ENCODE data around the gene RHCG. TPM values are rescaled to one million over a fixed set of nuclear protein-coding genes. Genes with fewer than 3 reads are reported as not detected.

Gene RHCG
- total RNA-seq, 1 experiment from 2014 or later = 0.28 TPM

DNA sequence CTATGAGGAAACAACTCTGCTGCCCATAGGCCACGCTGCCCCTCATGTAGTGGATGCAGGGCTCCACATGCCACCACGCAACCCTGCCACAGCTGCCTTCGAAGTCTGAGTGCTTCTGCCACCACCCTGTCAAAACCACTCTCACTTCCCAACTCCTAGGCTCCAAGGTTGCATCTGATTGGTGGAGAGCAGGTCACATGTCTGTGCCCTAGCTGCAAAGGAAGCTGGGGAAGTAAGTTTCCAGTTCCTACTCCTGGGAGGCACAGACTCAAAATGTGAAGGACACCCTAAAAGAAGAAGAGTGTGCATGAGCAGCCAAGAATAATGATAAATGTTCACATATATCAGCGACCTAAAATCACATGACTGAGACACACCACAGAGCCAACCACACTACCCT lies 47.0 kb upstream of the RHCG start:
- DNase-seq = no peak
- Histone ChIP-seq H3T11ph (ENCODE audit: low read length) (no peak overlapping the region), H3K23me2 (ENCODE audit: insufficient read length, low read depth, low read length, poor library complexity, severe bottlenecking) (no peaks in the 10 kb centered on the region), H4K5ac (ENCODE audit: insufficient read length, low read depth, low read length) (no peak overlapping the region), H2BK15ac (ENCODE audit: low read depth, low read length) (no peak overlapping the region), H3K27ac (ENCODE audit: insufficient read length, low read depth, low read length) (no peak overlapping the region), H3K9ac (ENCODE audit: extremely low read depth, insufficient read length, low read length) (no peak overlapping the region), H2BK5ac (ENCODE audit: insufficient read length, low read length) (no peak overlapping the region), H4K8ac (replicated peaks; ENCODE audit: insufficient read length, low read depth, low read length) (no peak overlapping the region), H3K18ac (ENCODE audit: insufficient read length, low read depth, low read length) (no peak overlapping the region), H3K23ac (ENCODE audit: insufficient read length, low read depth, low read length) (no peak overlapping the region), H3K56ac (ENCODE audit: insufficient read length, low read depth, low read length) (no peak overlapping the region), H2BK12ac (ENCODE audit: insufficient read length, low read depth, low read length) (no peak overlapping the region), H2AK5ac (ENCODE audit: insufficient read length, low read length) (no peak overlapping the region), H2BK120ac (ENCODE audit: low read depth, low read length, poor library complexity, severe bottlenecking) (no peak overlapping the region), H3K4ac (ENCODE audit: low read depth, low read length) (no peak overlapping the region), H3K9me3 (ENCODE audit: control insufficient read depth, low read depth, low read length) (no peaks in the 10 kb centered on the region), H3K4me2 (ENCODE audit: insufficient read depth, insufficient read length, low read length) (no peak overlapping the region), H3K27me3 (ENCODE audit: insufficient read depth, low read length) (no peaks in the 10 kb centered on the region), H2AFZ (ENCODE audit: low read length) (no peak overlapping the region), H2BK20ac (ENCODE audit: low read depth, low read length, poor library complexity, severe bottlenecking) (no peak overlapping the region), H3K79me2 (ENCODE audit: insufficient read depth, low read length) (no peaks in the 10 kb centered on the region), H3K14ac (ENCODE audit: insufficient read depth, low read length) (no peak overlapping the region), H3K4me1 (ENCODE audit: insufficient read depth, low read length) (no peaks in the 10 kb centered on the region), H3K79me1 (ENCODE audit: insufficient read depth, low read depth, low read length, poor library complexity, severe bottlenecking) (no peaks in the 10 kb centered on the region), H4K20me1 (ENCODE audit: control insufficient read depth, insufficient read depth, insufficient read length) (no peaks in the 10 kb centered on the region), H4K91ac (ENCODE audit: insufficient read length, low read depth, low read length) (no peak overlapping the region)
- 0 out of 7 replicates have a peak, but pooled peaks cover 0 to 2% (median 0%) of the 10 kb centered on the region in 3 experiments for H3K36me3 Mint-ChIP-seq (ENCODE audit: insufficient read depth in 1 of 3, low read depth in 3 of 3)
- H3K27me3 Mint-ChIP-seq (ENCODE audit: low read depth) = peaks cover 25% of the 10 kb centered on the region
- TF ChIP-seq, protein P1, sequence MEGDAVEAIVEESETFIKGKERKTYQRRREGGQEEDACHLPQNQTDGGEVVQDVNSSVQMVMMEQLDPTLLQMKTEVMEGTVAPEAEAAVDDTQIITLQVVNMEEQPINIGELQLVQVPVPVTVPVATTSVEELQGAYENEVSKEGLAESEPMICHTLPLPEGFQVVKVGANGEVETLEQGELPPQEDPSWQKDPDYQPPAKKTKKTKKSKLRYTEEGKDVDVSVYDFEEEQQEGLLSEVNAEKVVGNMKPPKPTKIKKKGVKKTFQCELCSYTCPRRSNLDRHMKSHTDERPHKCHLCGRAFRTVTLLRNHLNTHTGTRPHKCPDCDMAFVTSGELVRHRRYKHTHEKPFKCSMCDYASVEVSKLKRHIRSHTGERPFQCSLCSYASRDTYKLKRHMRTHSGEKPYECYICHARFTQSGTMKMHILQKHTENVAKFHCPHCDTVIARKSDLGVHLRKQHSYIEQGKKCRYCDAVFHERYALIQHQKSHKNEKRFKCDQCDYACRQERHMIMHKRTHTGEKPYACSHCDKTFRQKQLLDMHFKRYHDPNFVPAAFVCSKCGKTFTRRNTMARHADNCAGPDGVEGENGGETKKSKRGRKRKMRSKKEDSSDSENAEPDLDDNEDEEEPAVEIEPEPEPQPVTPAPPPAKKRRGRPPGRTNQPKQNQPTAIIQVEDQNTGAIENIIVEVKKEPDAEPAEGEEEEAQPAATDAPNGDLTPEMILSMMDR (conservative IDR thresholded peaks at IDR 0.05) = no peak
- no peaks in the 10 kb centered on the region for H3K4me1 Mint-ChIP-seq
- no peak overlapping the region for H3K4me3 Mint-ChIP-seq
- WGBS (ENCODE audit: extremely low coverage, insufficient read length, low lambda C conversion rate) = no CpG with 5 or more reads among the region's 4 CpGs
- peaks cover under 1 to 3% of the 10 kb centered on the region in 2 experiments; a peak in 3 of 5 replicates for H3K9me3 Mint-ChIP-seq
- no peak overlapping the region for H3K27ac Mint-ChIP-seq

All from H9 (cell line).